ENCODE measurements around the gene RAB4B.
A peak's percentile ranks its signal among the peaks of the same experiment; 100 is the strongest.

The RAB4B gene

GRCh38 chr19:40798683-40799557 lies 20.9 kb downstream of the RAB4B start, which contains the start of gene EGLN2 (continued):
- TF ChIP-seq ZNF549 (tag by site-specific recombination; IDR thresholded peaks at IDR 0.05) (no peak), KLF8 (tag by site-specific recombination; IDR thresholded peaks at IDR 0.05) (peak; percentile 99), ZNF157 (tag by site-specific recombination; IDR thresholded peaks at IDR 0.05) (no peak), ZNF292 (tag by site-specific recombination; IDR thresholded peaks at IDR 0.05; ENCODE audit: borderline replicate concordance, low read depth) (no peak), ZNF48 (tag by site-specific recombination; IDR thresholded peaks at IDR 0.05) (no peak), ZNF785 (tag by site-specific recombination; IDR thresholded peaks at IDR 0.05) (no peak), ZNF223 (tag by site-specific recombination; IDR thresholded peaks at IDR 0.05) (no peak), ZNF830 (tag by site-specific recombination; IDR thresholded peaks at IDR 0.05; ENCODE audit: low read depth) (no peak), ZNF768 (tag by site-specific recombination; IDR thresholded peaks at IDR 0.05) (no peak), ZNF239 (tag by site-specific recombination; IDR thresholded peaks at IDR 0.05) (no peak), SCRT2 (tag by site-specific recombination; IDR thresholded peaks at IDR 0.05) (no peak), TSHZ1 (tag by site-specific recombination; IDR thresholded peaks at IDR 0.05; ENCODE audit: borderline replicate concordance) (no peak), IKZF3 (tag by site-specific recombination; IDR thresholded peaks at IDR 0.05) (peak; percentile 54; the same call in 1 of the 2 replicates), ZNF426 (tag by site-specific recombination; IDR thresholded peaks at IDR 0.05) (no peak), ZNF626 (tag by site-specific recombination; IDR thresholded peaks at IDR 0.05) (no peak), ZNF529 (tag by site-specific recombination; IDR thresholded peaks at IDR 0.05; ENCODE audit: insufficient replicate concordance) (no peak), ZNF677 (tag by site-specific recombination; IDR thresholded peaks at IDR 0.05) (no peak), KLF16 (tag by site-specific recombination; IDR thresholded peaks at IDR 0.05) (peak; percentile 99), ZNF596 (tag by site-specific recombination; IDR thresholded peaks at IDR 0.05) (no peak), ZNF341 (tag by site-specific recombination; IDR thresholded peaks at IDR 0.05; ENCODE audit: low read depth) (peak; percentile 81), ZEB2 (tag by site-specific recombination; IDR thresholded peaks at IDR 0.05) (peak; percentile 95), ZNF518A (tag by site-specific recombination; conservative IDR thresholded peaks at IDR 0.05; ENCODE audit: low read depth) (no peak), ZSCAN16 (tag by site-specific recombination; IDR thresholded peaks at IDR 0.05) (no peak), ZNF488 (tag by site-specific recombination; IDR thresholded peaks at IDR 0.05) (no peak), TCF7L2 (IDR thresholded peaks at IDR 0.05; ENCODE audit: borderline replicate concordance, low read depth, low read length) (no peak), ZNF114 (tag by site-specific recombination; IDR thresholded peaks at IDR 0.05) (no peak)
- TF ChIP-seq, protein P1, sequence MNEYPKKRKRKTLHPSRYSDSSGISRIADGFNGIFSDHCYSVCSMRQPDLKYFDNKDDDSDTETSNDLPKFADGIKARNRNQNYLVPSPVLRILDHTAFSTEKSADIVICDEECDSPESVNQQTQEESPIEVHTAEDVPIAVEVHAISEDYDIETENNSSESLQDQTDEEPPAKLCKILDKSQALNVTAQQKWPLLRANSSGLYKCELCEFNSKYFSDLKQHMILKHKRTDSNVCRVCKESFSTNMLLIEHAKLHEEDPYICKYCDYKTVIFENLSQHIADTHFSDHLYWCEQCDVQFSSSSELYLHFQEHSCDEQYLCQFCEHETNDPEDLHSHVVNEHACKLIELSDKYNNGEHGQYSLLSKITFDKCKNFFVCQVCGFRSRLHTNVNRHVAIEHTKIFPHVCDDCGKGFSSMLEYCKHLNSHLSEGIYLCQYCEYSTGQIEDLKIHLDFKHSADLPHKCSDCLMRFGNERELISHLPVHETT (tag by site-specific recombination; IDR thresholded peaks at IDR 0.05) = no peak
- TF ChIP-seq, protein P2, sequence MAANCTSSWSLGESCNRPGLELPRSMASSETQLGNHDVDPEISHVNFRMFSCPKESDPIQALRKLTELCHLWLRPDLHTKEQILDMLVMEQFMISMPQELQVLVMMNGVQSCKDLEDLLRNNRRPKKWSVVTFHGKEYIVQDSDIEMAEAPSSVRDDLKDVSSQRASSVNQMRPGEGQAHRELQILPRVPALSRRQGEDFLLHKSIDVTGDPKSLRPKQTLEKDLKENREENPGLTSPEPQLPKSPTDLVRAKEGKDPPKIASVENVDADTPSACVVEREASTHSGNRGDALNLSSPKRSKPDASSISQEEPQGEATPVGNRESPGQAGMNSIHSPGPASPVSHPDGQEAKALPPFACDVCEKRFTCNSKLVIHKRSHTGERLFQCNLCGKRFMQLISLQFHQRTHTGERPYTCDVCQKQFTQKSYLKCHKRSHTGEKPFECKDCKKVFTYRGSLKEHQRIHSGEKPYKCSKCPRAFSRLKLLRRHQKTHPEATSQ (tag by site-specific recombination; IDR thresholded peaks at IDR 0.05) = no peak
